VCaP (cell line): ENCODE data around the gene RAMP2.

Experiments used
- H3K27ac ChIP-seq: fragments of 450-650 bp; 2 replicates; pipeline ENCODE4 v1.5.1; 2017
- CTCF ChIP-seq: fragments of 450-650 bp; conservative IDR thresholded peaks from 2 replicates; pipeline ENCODE4 v1.5.1; 2017; ENCODE audit warnings: mild to moderate bottlenecking, moderate library complexity

The RAMP2 gene

GRCh38 chr17:42780851-42781638, 20.0 kb downstream of the RAMP2 start:
- H3K27ac ChIP-seq = peak overlapping the region; percentile 74
- no peak for TF ChIP-seq CTCF

GRCh38 chr17:42781639-42782165, 20.7 kb downstream of the RAMP2 start:
- TF ChIP-seq CTCF = no peak
- H3K27ac ChIP-seq = no peak overlapping the region

- no peak for TF ChIP-seq CTCF
- H3K27ac ChIP-seq = no peak overlapping the region
Observed at GRCh38 chr17:42782166-42783061, 21.4 kb downstream of the RAMP2 start.

- H3K27ac ChIP-seq = no peak overlapping the region
- TF ChIP-seq CTCF = no peak
Observed at GRCh38 chr17:42783062-42783790, 22.2 kb downstream of the RAMP2 start.

GRCh38 chr17:42783791-42784138, 22.7 kb downstream of the RAMP2 start:
- TF ChIP-seq CTCF = no peak
- H3K27ac ChIP-seq = no peak overlapping the region

- H3K27ac ChIP-seq = no peak overlapping the region
- TF ChIP-seq CTCF = no peak
Observed at GRCh38 chr17:42784409-42784808, 23.4 kb downstream of the RAMP2 start.
